ENCODE data around the gene SLC25A29.

DNA sequence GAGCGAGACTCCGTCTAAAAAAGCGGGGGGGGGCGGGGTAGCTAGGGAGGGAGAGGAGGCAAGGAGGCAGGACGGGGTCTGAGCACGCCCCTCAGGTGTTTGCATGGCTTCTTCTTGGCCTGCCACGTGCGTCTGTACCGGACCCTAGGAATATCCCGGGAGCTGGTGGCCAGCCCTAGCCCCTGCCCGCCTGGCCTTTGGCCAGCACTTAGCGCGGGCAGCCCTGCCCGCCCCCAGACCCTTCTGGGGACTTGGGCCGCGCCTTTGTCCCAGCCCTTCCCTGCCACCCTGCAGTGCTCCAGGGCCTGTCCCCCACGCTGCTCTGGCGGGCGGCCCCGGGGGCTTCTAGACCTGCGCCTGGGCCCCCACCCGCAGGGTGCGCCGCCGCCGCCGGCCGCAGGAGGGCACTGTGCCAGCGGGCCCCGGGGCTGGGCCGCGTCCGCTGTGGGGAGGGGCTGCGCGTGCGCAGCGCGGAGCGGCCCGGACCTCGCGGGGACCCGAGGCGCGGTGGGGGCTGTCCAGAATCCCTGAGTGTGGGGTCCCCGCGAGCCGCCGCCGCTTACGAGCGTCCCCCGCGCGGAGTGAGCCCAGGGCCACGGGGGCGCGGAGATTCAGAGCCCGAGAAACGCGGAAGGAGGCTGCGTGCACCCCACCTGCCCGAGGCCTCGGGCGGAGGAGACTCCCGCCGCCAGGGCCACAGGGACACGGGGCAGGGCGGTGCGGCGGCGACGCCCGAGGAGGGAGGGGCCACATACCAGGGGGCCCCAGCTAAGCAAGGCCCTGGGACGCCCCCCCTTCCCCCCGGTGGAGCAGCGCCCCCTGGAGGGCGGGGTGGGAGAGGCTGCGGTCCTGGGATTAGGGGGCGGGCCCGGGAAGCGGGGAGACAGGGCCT, 21.0 kb downstream of the SLC25A29 start:
- peak; percentile 53 for TF ChIP-seq CTCF (IDR thresholded peaks at IDR 0.05; ENCODE audit: low read depth, low read length)
- TF ChIP-seq, protein P1, sequence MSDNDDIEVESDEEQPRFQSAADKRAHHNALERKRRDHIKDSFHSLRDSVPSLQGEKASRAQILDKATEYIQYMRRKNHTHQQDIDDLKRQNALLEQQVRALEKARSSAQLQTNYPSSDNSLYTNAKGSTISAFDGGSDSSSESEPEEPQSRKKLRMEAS (IDR thresholded peaks at IDR 0.05; ENCODE audit: low read depth, low read length) = peak; percentile 66
- peak; percentile 63 for TF ChIP-seq POLR2A (IDR thresholded peaks at IDR 0.05; ENCODE audit: extremely low read depth, insufficient read length)
- peak; percentile 44 for TF ChIP-seq MYC (IDR thresholded peaks at IDR 0.05; ENCODE audit: low read depth, low read length)
